ENCODE results near the gene MRPL10. TPM values are rescaled to one million over a fixed set of nuclear protein-coding genes. Genes with fewer than 3 reads are reported as not detected.
A peak's percentile ranks its signal among the peaks of the same experiment; 100 is the strongest.

MRPL10 gene
- total and polyA plus RNA-seq, 8 donors: 7.8 to 85.2 (median 31.4) TPM

DNA sequence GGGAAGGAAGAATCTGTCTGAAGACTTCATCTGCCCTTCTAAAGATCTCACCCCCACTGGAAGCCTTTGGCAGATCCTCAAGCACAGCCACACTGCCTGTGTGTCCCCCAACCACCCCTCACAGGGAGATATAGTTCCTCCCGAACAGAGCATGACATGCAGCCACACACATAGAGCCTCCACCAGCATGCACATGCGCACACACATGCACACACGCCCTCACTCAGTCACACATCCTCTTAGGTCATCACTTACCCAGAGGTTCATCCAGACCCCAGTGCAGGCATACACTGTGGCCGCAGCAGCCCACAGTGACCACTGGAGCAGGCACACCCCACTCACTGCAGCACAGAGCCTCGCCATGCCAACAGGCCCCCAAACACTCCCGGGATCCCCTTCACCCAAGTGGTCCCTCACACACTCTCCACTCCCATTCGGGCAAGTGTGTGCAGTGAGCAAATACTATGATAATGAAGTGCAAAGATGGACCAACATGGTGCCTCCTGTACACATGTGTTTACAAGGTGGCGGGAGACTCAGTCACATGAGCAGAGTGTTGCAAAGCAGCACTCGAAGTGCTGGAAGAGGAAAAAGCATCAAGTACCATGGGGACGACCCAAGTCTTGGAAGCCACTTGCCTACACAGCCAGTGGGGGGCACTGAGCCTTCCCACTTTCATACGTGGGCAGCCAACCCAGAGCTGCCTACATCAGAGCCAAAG is 36.6 kb upstream of the MRPL10 start:
- WGBS, 5 donors: 82 to 87% (median 85%) methylated on average over 11 of the region's 11 CpGs
- intact Hi-C loops (cut with DNase I; ENCODE audit: low total_unique reads): no loop called here
- Histone ChIP-seq H3K36me3 (no peaks in the 10 kb centered on the region), H3K27ac (no peak overlapping the region), H3K4me3 (no peak overlapping the region), H3K4me1 (peaks cover 0 to 9% (median 4%) of the 10 kb centered on the region in 4 donors), H3K27me3 (peaks cover 7 to 86% (median 32%) of the 10 kb centered on the region in 3 donors), H3K9me3 (no peaks in the 10 kb centered on the region)
- no peak for TF ChIP-seq POLR2A (IDR thresholded peaks at IDR 0.05)
- TF ChIP-seq EP300 (IDR thresholded peaks at IDR 0.05): no peak
- TF ChIP-seq POLR2AphosphoS5 (IDR thresholded peaks at IDR 0.05): no peak
- TF ChIP-seq, protein P1, sequence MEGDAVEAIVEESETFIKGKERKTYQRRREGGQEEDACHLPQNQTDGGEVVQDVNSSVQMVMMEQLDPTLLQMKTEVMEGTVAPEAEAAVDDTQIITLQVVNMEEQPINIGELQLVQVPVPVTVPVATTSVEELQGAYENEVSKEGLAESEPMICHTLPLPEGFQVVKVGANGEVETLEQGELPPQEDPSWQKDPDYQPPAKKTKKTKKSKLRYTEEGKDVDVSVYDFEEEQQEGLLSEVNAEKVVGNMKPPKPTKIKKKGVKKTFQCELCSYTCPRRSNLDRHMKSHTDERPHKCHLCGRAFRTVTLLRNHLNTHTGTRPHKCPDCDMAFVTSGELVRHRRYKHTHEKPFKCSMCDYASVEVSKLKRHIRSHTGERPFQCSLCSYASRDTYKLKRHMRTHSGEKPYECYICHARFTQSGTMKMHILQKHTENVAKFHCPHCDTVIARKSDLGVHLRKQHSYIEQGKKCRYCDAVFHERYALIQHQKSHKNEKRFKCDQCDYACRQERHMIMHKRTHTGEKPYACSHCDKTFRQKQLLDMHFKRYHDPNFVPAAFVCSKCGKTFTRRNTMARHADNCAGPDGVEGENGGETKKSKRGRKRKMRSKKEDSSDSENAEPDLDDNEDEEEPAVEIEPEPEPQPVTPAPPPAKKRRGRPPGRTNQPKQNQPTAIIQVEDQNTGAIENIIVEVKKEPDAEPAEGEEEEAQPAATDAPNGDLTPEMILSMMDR (IDR thresholded peaks at IDR 0.05): no peak
- no peak for DNase-seq

DNA sequence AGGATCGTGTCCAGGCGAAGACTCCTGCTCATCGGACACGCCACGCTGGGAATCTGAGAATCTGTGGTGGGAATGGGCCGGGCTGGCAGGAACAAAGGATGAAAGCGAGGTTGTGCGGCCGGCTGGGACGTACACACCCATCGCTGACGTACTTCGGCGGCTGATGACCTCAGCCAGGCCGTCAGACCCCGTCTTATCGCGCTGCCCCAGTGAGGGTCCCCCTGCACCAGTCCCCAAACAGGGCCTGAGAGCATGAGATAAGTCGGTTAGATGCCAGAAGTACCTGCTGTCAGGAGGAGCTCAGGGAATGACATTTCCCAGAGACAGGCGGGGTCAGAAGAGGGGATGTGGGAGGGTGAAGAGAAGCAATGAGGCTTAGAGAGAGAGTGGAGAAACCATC is 35.6 kb upstream of the MRPL10 start:
- Histone ChIP-seq H3K4me1 (peaks cover 0 to under 1% (median 0%) of the 10 kb centered on the region in 4 donors), H3K27ac (no peak overlapping the region), H3K27me3 (peaks cover under 1 to 76% (median 21%) of the 10 kb centered on the region in 3 donors), H3K4me3 (no peak overlapping the region), H3K36me3 (no peaks in the 10 kb centered on the region), H3K9me3 (no peaks in the 10 kb centered on the region)
- 42 to 68% (median 56%) methylated on average over 19 to 20 of the region's 20 CpGs for WGBS, 5 donors
- DNase-seq: peak in 1 of 2 donors; percentile 35
- TF ChIP-seq, protein P1 (IDR thresholded peaks at IDR 0.05): no peak
- TF ChIP-seq EP300 (IDR thresholded peaks at IDR 0.05): no peak
- no peak for TF ChIP-seq POLR2AphosphoS5 (IDR thresholded peaks at IDR 0.05)
- no peak for TF ChIP-seq POLR2A (IDR thresholded peaks at IDR 0.05)
- intact Hi-C loops (cut with DNase I; ENCODE audit: low total_unique reads): no loop called here

DNA sequence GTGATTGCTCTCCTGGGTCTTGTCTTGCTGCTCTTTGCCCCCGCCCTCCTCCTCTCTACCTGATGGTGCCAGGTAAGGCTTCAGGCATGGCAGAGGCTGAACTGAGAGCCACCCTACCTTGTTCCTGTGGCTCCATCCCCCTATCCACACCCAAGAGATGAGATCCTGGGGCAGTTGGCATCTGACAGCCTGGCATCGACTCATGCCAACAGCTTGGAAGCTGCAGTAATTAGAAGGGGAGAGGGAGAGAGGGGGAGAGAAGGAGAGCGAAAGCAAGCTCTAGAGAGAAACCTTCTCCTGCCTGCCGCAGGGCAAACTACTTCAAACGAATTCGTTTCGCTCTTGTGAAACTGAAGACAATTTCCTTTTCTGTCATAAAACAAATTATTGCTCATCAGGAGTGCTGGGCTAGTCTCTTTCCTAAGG is 33.5 kb upstream of the MRPL10 start:
- DNase-seq: no peak
- TF ChIP-seq, protein P1 (IDR thresholded peaks at IDR 0.05): no peak
- TF ChIP-seq POLR2A (IDR thresholded peaks at IDR 0.05): no peak
- no peak for TF ChIP-seq POLR2AphosphoS5 (IDR thresholded peaks at IDR 0.05)
- no peak for TF ChIP-seq EP300 (IDR thresholded peaks at IDR 0.05)
- intact Hi-C loops (cut with DNase I; ENCODE audit: low total_unique reads): no loop called here
- 47 to 73% (median 61%) methylated on average over 7 of the region's 7 CpGs for WGBS, 5 donors
- Histone ChIP-seq H3K27ac (no peak overlapping the region), H3K4me1 (no peaks in the 10 kb centered on the region), H3K9me3 (no peaks in the 10 kb centered on the region), H3K27me3 (peaks cover 0 to 71% (median 5%) of the 10 kb centered on the region in 3 donors), H3K36me3 (no peaks in the 10 kb centered on the region), H3K4me3 (no peak overlapping the region)

DNA sequence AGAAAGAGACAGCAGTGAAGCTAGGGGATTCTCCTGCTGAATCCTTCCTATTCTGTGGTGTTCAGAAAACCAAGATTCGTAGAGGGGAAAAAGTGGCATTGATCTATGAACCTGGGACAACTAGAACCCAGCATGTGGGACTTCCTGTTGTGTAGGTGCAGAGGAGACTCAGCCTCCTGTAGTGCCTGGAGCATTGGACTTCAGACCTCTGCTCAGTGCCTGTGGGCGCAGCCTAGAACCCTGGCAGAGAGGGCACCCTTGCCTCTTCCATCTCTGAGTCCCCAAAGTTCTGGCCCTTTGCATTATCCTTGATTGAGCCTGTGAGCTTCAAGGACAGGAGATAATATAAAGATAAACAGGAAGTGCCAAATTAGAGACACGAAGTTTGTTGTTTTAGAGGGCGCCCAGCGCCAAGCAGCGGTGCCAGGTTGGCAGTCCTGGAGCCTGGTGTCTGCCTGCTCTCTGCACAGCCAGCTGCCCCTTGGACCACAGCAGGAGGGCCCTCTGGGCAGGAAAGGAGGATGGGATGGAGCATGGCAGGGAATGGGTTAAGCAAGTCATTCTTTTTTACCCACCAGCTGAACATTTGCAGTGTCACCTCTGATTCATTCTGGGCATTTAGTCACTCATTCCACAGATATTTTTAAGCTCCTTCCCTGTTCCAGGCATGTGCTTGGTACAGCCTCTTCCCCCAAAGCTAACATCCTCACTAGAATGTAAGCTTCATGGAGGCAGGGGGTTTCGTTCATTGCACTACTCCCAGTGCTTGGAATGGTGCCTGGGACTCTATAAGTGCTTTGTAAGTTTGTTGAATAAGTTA is 31.5 kb upstream of the MRPL10 start:
- H3K27ac ChIP-seq: no peak overlapping the region
- DNase-seq: no peak
- no peaks in the 10 kb centered on the region for H3K4me1 ChIP-seq
- H3K4me3 ChIP-seq: no peak overlapping the region
- 63 to 74% (median 71%) methylated on average over 7 of the region's 7 CpGs for WGBS, 5 donors
- no peaks in the 10 kb centered on the region for H3K36me3 ChIP-seq
- intact Hi-C loops (cut with DNase I; ENCODE audit: low total_unique reads): no loop called here
- TF ChIP-seq, protein P1 (IDR thresholded peaks at IDR 0.05): no peak
- TF ChIP-seq EP300 (IDR thresholded peaks at IDR 0.05) (no peak), POLR2A (IDR thresholded peaks at IDR 0.05) (no peak)
- H3K27me3 ChIP-seq: peaks cover 0 to 69% (median 6%) of the 10 kb centered on the region in 3 donors
- H3K9me3 ChIP-seq: no peaks in the 10 kb centered on the region
